Measurements from ENCODE around the gene ZSWIM3. TPM values are rescaled to one million over a fixed set of nuclear protein-coding genes. Genes with fewer than 3 reads are reported as not detected.

Gene ZSWIM3
- 2.2 TPM for polyA plus RNA-seq (2012; ENCODE audit: missing spikeins)

GRCh38 chr20:45857114-45857881 is at the start of gene ZSWIM3, which contains the start of gene ACOT8:
Gene ZSWIM3, plus strand, starts transcription at chr20:45857614. Its CDS starts 212 bp downstream, at chr20:45857826.
Gene ACOT8, minus strand, starts transcription at chr20:45857392. Its CDS starts 77 bp downstream, at chr20:45857315.
- FAIRE-seq = peak; percentile 93
- peak; percentile 89 for TF ChIP-seq POLR2A (IDR thresholded peaks at IDR 0.05; ENCODE audit: low read depth, low read length)
- TF ChIP-seq TAF1 (IDR thresholded peaks at IDR 0.05; ENCODE audit: borderline replicate concordance, low read depth, low read length) = peak; percentile 97
- TF ChIP-seq POLR2AphosphoS5 (IDR thresholded peaks at IDR 0.05; ENCODE audit: low read depth, low read length) = peak; percentile 88

GRCh38 chr20:45810191-45810970 is 47.0 kb upstream of the ZSWIM3 start:
- FAIRE-seq = no peak
- no peak for DNase-seq (ENCODE audit: insufficient read length)
- TF ChIP-seq POLR2AphosphoS5 (IDR thresholded peaks at IDR 0.05; ENCODE audit: low read depth, low read length) (no peak), TAF1 (IDR thresholded peaks at IDR 0.05; ENCODE audit: borderline replicate concordance, low read depth, low read length) (no peak), POLR2A (IDR thresholded peaks at IDR 0.05; ENCODE audit: low read depth, low read length) (no peak)

More at GRCh38 chr20:45857114-45857881, at the start of gene ZSWIM3, which contains the start of gene ACOT8:
- peak; percentile 99 for DNase-seq (ENCODE audit: insufficient read length)

- TF ChIP-seq POLR2AphosphoS5 (IDR thresholded peaks at IDR 0.05; ENCODE audit: low read depth, low read length) = peak; percentile 47; the same call in 1 of the 2 replicates
- peak; percentile 50; the same call in 1 of the 2 replicates for TF ChIP-seq POLR2A (IDR thresholded peaks at IDR 0.05; ENCODE audit: low read depth, low read length)
- 0 out of 2 replicates have a peak, but pooled peaks have one; percentile 33 for TF ChIP-seq TAF1 (IDR thresholded peaks at IDR 0.05; ENCODE audit: borderline replicate concordance, low read depth, low read length)
- FAIRE-seq (peak; percentile 92), DNase-seq (ENCODE audit: insufficient read length) (peak; percentile 97)
Observed at GRCh38 chr20:45812157-45813005, 45.0 kb upstream of the ZSWIM3 start, which contains the start of gene UBE2C. Gene UBE2C, plus strand, starts transcription at chr20:45812644. Its CDS starts 52 bp downstream, at chr20:45812696.

- TF ChIP-seq POLR2AphosphoS5 (IDR thresholded peaks at IDR 0.05; ENCODE audit: low read depth, low read length) (no peak), POLR2A (IDR thresholded peaks at IDR 0.05; ENCODE audit: low read depth, low read length) (no peak), TAF1 (IDR thresholded peaks at IDR 0.05; ENCODE audit: borderline replicate concordance, low read depth, low read length) (no peak)
- DNase-seq (ENCODE audit: insufficient read length) (no peak), FAIRE-seq (no peak)
Observed at GRCh38 chr20:45813006-45813340, 44.4 kb upstream of the ZSWIM3 start.

- DNase-seq (ENCODE audit: insufficient read length) (no peak), FAIRE-seq (no peak)
- TF ChIP-seq POLR2AphosphoS5 (IDR thresholded peaks at IDR 0.05; ENCODE audit: low read depth, low read length) (no peak), POLR2A (IDR thresholded peaks at IDR 0.05; ENCODE audit: low read depth, low read length) (no peak), TAF1 (IDR thresholded peaks at IDR 0.05; ENCODE audit: borderline replicate concordance, low read depth, low read length) (no peak)
Observed at GRCh38 chr20:45813489-45813888, 43.9 kb upstream of the ZSWIM3 start.

GRCh38 chr20:45814314-45814713 is 43.1 kb upstream of the ZSWIM3 start:
- FAIRE-seq = no peak
- TF ChIP-seq POLR2AphosphoS5 (IDR thresholded peaks at IDR 0.05; ENCODE audit: low read depth, low read length) (no peak), POLR2A (IDR thresholded peaks at IDR 0.05; ENCODE audit: low read depth, low read length) (no peak), TAF1 (IDR thresholded peaks at IDR 0.05; ENCODE audit: borderline replicate concordance, low read depth, low read length) (no peak)
- no peak for DNase-seq (ENCODE audit: insufficient read length)

GRCh38 chr20:45816951-45817350 is 40.5 kb upstream of the ZSWIM3 start:
- DNase-seq (ENCODE audit: insufficient read length) (no peak), FAIRE-seq (no peak)
- no peak for TF ChIP-seq POLR2AphosphoS5 (IDR thresholded peaks at IDR 0.05; ENCODE audit: low read depth, low read length)
- no peak for TF ChIP-seq TAF1 (IDR thresholded peaks at IDR 0.05; ENCODE audit: borderline replicate concordance, low read depth, low read length)
- TF ChIP-seq POLR2A (IDR thresholded peaks at IDR 0.05; ENCODE audit: low read depth, low read length) = no peak

- DNase-seq (ENCODE audit: insufficient read length) (no peak), FAIRE-seq (no peak)
- TF ChIP-seq POLR2AphosphoS5 (IDR thresholded peaks at IDR 0.05; ENCODE audit: low read depth, low read length) (no peak; the same call in 1 of the 2 replicates), POLR2A (IDR thresholded peaks at IDR 0.05; ENCODE audit: low read depth, low read length) (peak; percentile 45; the same call in 1 of the 2 replicates)
Observed at GRCh38 chr20:45817376-45818194, 39.8 kb upstream of the ZSWIM3 start.

- no peak for TF ChIP-seq TAF1 (IDR thresholded peaks at IDR 0.05; ENCODE audit: borderline replicate concordance, low read depth, low read length)
- no peak for TF ChIP-seq POLR2AphosphoS5 (IDR thresholded peaks at IDR 0.05; ENCODE audit: low read depth, low read length)
- TF ChIP-seq POLR2A (IDR thresholded peaks at IDR 0.05; ENCODE audit: low read depth, low read length) = no peak
- FAIRE-seq = no peak
- DNase-seq (ENCODE audit: insufficient read length) = no peak
Observed at GRCh38 chr20:45818239-45818638, 39.2 kb upstream of the ZSWIM3 start.

- DNase-seq (ENCODE audit: insufficient read length) (no peak), FAIRE-seq (no peak)
- TF ChIP-seq TAF1 (IDR thresholded peaks at IDR 0.05; ENCODE audit: borderline replicate concordance, low read depth, low read length) (no peak), POLR2AphosphoS5 (IDR thresholded peaks at IDR 0.05; ENCODE audit: low read depth, low read length) (no peak), POLR2A (IDR thresholded peaks at IDR 0.05; ENCODE audit: low read depth, low read length) (no peak)
Observed at GRCh38 chr20:45819466-45819865, 37.9 kb upstream of the ZSWIM3 start.
